Peyer's patch (tissue), 4 donors: ENCODE results near the gene GNG4. TPM values are rescaled to one million over a fixed set of nuclear protein-coding genes. Genes with fewer than 3 reads are reported as not detected.
A peak's percentile ranks its signal among the peaks of the same experiment; 100 is the strongest.

ENCODE experiments used
- DNase-seq, 3 donors: peaks; one replicate each; pipeline ENCODE4 v3.0.0-alpha.2; 2017 to 2019
- H3K27ac ChIP-seq, 4 donors: fragments of 200-600 bp; sonication (generic); one replicate each; pipeline ENCODE4 v1.5.1; 2016 to 2019
- H3K27me3 ChIP-seq, 2 donors: fragments of 200-600 bp; sonication (generic); one replicate each; pipeline ENCODE4 v1.5.1; 2019
- H3K36me3 ChIP-seq, 3 donors: fragments of 200-600 bp; sonication (generic); one replicate each; pipeline ENCODE4 v1.5.1; 2016 to 2019
- H3K4me1 ChIP-seq, 4 donors: fragments of 200-600 bp; sonication (generic); one replicate each; pipeline ENCODE4 v1.5.1; 2016 to 2019
- H3K4me3 ChIP-seq, 4 donors: fragments of 200-600 bp; sonication (generic); 1 replicate in 3 of 4; 2 replicates in 1 of 4; pipeline ENCODE4 v1.5.1; 2016 to 2019; ENCODE audit warnings: mild to moderate bottlenecking in 1 of 4
- H3K9me3 ChIP-seq, 4 donors: fragments of 200-600 bp; sonication (generic); one replicate each; pipeline ENCODE4 v1.5.1; 2016 to 2019; ENCODE audit warnings: mild to moderate bottlenecking in 1 of 4
- POLR2A ChIP-seq, 2 donors: fragments of 450-650 bp; IDR thresholded peaks; one replicate each; pipeline ENCODE4 v1.5.1; 2017; ENCODE audit warnings: antibody characterized with exemption in 2 of 2, mild to moderate bottlenecking in 2 of 2, moderate library complexity in 2 of 2
- total RNA-seq, 4 donors: library from RNA; depleted of rRNA; stranded (reverse); fragments of >200 nt; gene quantifications; one replicate each; pipeline ENCODE4 v1.1.0, GENCODE V29; 2016
- TF ChIP-seq, protein P1 (sequence below), 6 experiments: fragments of 450-650 bp in 4 of 6; fragments of 200-600 bp in 2 of 6; sonication (generic) in 1 of 6; IDR thresholded peaks; one replicate each; pipeline ENCODE4 v1.5.1; 2017 to 2019; ENCODE audit warnings: antibody characterized with exemption in 6 of 6, mild to moderate bottlenecking in 3 of 6, moderate library complexity in 1 of 6

Gene GNG4
- total RNA-seq, 4 donors from 2014 or later, result 1.6 to 9.1 (median 2.9) TPM

DNA sequence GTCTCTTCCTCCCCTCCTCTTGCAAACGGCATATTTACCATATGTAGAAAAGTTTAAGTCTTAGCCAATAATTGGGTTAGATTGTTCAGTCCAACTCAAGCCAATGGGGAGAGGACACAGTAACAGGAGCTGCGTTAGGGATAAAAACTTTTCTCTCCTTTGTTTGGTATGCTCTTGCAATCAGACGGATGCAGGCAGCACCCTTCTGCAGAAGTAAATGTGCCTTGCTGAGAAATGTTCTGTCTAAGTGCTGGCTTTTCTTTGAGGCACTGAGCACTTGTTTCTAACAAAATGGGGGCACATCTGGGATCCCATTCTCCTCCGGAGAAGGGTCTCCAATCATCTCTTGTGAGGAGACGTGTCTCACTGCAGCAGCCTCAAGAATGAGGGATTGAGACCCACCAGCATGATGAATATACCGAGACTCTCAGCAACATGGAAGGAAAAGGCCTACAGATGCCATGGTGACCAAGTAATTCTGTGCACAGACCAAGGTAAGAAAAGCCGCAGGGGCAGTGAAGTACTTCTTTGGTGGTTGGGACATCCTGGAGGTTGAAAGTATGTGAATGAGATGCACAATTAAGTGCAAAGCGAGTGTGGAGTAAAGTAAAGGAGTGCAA lies 20.7 kb upstream of the GNG4 start:
- Histone ChIP-seq H3K4me1 (no peaks in the 10 kb centered on the region), H3K4me3 (no peak overlapping the region), H3K27me3 (no peaks in the 10 kb centered on the region), H3K36me3 (peaks cover 0 to 34% (median 0%) of the 10 kb centered on the region in 3 donors), H3K9me3 (peaks cover 0 to 26% (median 11%) of the 10 kb centered on the region in 4 donors), H3K27ac (no peak overlapping the region)
- TF ChIP-seq, protein P1, sequence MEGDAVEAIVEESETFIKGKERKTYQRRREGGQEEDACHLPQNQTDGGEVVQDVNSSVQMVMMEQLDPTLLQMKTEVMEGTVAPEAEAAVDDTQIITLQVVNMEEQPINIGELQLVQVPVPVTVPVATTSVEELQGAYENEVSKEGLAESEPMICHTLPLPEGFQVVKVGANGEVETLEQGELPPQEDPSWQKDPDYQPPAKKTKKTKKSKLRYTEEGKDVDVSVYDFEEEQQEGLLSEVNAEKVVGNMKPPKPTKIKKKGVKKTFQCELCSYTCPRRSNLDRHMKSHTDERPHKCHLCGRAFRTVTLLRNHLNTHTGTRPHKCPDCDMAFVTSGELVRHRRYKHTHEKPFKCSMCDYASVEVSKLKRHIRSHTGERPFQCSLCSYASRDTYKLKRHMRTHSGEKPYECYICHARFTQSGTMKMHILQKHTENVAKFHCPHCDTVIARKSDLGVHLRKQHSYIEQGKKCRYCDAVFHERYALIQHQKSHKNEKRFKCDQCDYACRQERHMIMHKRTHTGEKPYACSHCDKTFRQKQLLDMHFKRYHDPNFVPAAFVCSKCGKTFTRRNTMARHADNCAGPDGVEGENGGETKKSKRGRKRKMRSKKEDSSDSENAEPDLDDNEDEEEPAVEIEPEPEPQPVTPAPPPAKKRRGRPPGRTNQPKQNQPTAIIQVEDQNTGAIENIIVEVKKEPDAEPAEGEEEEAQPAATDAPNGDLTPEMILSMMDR (IDR thresholded peaks at IDR 0.05), result no peak
- TF ChIP-seq POLR2A (IDR thresholded peaks at IDR 0.05), result no peak
- DNase-seq, result no peak

DNA sequence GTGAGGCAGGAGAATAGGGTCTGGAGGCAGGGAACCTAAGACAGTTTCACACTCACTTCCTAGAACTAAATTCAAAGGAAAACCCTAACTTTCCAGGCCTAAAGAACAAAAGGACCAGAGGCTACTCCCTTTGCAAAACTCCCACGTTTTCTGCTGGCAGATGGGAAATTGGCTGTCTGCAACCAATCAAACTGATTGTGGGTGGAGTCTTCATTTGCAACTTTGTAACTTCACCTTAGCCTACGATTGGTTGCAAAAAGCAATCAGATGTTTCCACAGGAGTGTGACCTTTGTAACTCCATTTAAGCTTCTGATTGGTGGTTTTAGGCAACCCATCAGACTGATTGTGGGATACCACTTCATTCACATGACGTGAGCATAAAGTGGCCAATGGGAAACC lies 19.7 kb upstream of the GNG4 start:
- Histone ChIP-seq H3K36me3 (peaks cover 0 to 30% (median 0%) of the 10 kb centered on the region in 3 donors), H3K4me3 (no peak overlapping the region)

DNA sequence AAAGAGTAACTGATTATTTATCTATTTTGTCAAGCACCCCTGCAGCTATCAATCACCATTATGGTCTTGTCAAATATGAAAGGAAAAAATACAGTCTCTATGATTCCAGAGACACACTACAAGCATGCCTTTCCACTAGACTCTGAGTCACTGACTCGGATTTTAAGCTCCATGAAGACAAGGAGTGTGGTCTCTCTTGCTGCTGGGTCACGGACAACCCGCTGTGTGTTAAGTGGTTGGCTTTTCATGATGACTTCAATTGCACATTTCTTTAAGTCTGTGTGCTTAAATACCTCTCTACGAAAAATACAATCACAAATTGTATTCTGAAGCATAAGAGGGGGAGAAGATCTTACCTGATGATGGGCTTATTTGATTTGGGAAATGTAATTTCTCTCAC lies 14.0 kb upstream of the GNG4 start:
- Histone ChIP-seq H3K36me3 (peaks cover 0 to 31% (median 0%) of the 10 kb centered on the region in 3 donors), H3K9me3 (no peaks in the 10 kb centered on the region), H3K4me3 (no peak overlapping the region), H3K27ac (no peak overlapping the region), H3K4me1 (no peaks in the 10 kb centered on the region), H3K27me3 (no peaks in the 10 kb centered on the region)
- DNase-seq, result no peak
- TF ChIP-seq POLR2A (IDR thresholded peaks at IDR 0.05), result no peak
- TF ChIP-seq, protein P1 (IDR thresholded peaks at IDR 0.05), result no peak

More for the DNA sequence above, 19.7 kb upstream of the GNG4 start:
- Histone ChIP-seq H3K27me3 (no peaks in the 10 kb centered on the region), H3K4me1 (no peaks in the 10 kb centered on the region), H3K27ac (no peak overlapping the region), H3K9me3 (peaks cover 0 to 26% (median 11%) of the 10 kb centered on the region in 4 donors)
- TF ChIP-seq, protein P1 (IDR thresholded peaks at IDR 0.05), result no peak
- no peak for TF ChIP-seq POLR2A (IDR thresholded peaks at IDR 0.05)
- no peak for DNase-seq

DNA sequence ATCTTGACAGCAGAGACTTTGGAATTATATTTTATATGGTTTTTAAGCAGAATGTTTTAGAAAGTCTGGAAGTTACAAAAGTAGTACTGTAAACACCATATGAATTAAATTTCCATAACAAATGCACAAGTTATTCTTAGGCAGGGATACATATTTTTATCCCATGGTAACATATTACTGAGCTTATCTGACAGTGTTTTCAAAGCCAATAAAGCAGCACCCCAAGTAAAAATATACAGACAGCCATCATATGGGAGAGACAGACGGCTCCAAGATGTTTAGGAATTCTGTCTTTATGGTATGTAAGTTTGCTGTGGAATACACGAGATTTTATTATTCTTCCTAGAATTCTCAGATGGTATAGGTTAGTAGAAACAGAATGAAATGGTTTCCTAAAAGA lies 12.0 kb upstream of the GNG4 start:
- no peaks in the 10 kb centered on the region for H3K9me3 ChIP-seq
- DNase-seq, result no peak
- H3K4me3 ChIP-seq, result no peak overlapping the region
- no peak overlapping the region for H3K27ac ChIP-seq
- TF ChIP-seq, protein P1 (IDR thresholded peaks at IDR 0.05), result no peak
- no peak for TF ChIP-seq POLR2A (IDR thresholded peaks at IDR 0.05)
- no peaks in the 10 kb centered on the region for H3K4me1 ChIP-seq
- H3K36me3 ChIP-seq, result peaks cover 0 to 31% (median 0%) of the 10 kb centered on the region in 3 donors
- no peaks in the 10 kb centered on the region for H3K27me3 ChIP-seq

DNA sequence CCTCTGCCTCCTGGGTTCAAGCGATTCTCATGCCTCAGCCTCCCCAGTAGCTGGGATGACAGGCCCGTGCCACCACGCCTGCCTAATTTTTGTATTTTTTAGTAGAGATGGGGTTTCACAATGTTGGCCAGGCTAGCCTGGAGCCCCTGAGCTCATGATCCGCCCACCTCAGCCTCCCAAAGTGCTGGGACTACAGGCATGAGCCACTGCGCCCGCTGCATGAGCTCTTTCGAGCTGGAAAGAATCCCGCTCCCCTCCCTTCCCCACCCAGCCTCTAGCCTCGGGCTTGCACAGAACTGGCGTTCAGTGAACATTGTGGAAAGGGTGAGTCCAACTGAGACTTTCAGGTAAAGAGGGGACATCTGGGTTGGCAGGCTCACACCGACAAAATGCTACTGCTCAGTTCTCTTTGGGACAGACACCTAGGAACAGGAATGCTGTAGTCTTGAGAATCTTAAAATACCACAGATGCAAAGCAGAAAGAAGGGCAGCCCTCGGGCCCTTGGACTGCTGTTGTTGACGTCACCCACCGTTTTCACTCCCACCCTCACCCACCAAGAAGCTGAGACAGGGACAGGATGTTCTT lies 9.7 kb upstream of the GNG4 start:
- Histone ChIP-seq H3K36me3 (peaks cover 0 to 25% (median 0%) of the 10 kb centered on the region in 3 donors), H3K27me3 (no peaks in the 10 kb centered on the region), H3K9me3 (no peaks in the 10 kb centered on the region), H3K27ac (no peak overlapping the region), H3K4me3 (no peak overlapping the region), H3K4me1 (no peaks in the 10 kb centered on the region)
- TF ChIP-seq, protein P1 (IDR thresholded peaks at IDR 0.05), result no peak
- TF ChIP-seq POLR2A (IDR thresholded peaks at IDR 0.05), result no peak
- peak in 1 of 3 donors; percentile 25 for DNase-seq
